ENCODE results near the gene PAM16. TPM values are rescaled to one million over a fixed set of nuclear protein-coding genes. Genes with fewer than 3 reads are reported as not detected.

The PAM16 gene
- polyA plus RNA-seq, 3 donors, result 17.0 to 35.2 (median 27.2) TPM

DNA sequence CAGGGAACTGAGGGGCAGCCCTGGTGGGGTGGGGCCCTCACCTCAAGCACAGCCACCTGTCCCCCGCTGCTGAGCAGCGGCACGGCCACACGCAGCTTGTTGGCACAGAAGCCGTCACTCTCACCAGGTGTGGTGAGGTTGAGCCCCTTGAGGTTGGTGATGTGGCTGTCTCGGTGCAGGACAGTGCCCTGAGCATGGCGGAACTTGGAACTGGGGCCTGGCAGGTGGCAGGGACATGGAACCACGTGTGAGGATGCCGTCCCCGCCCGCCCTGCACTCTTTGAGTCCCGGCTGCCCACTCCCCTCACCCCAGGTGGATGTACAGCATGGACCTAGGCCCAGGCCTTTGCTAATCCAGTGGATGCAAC is 10.8 kb upstream of the PAM16 start:
- no peak for DNase-seq (ENCODE audit: extremely low read depth in 1 of 11, low read depth in 9 of 11, low spot score in 4 of 11)

DNA sequence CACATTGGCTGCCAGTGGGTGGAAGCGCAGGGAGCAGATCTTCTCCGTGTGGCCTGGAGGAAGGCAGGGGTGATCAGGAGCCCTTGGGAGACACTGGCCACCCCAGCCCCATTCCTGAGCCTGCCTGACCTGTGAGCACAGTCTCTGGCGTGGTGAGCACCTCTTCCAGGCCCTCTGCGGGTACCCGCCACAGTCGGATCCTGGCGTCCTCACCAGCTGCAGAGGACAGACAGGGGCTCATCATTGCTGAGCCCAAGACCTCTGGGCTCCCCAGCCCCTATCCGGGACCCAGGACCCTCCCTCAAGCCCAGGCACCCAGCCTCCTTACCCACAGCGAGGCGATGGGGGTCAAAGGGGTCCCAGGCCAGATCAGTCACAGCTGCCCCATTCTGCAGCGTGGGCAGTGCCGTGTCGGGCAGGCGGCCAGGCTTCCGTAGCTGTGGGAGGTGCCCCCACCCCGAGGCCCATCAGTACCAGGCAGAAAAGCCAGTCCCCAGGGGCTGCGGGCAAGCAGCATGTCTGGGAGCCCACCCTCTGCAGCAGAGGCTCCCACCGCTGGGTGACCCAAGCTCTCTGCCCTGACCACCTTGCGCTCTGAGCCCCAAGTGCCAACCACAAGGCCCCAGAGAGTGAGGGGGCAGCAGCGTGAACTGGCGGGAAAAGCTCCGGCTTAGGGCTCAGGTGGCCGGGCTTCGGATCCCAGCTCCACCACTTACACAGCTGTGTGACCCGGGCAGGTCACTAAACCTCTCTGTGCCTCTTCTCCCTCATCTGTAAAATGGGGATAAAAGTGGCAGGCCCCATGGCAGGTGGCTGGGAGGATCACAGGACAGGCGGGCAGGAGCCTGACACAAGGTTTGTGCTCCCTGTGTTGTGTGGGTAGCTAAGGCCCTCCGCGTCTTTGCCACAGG is 10.2 kb upstream of the PAM16 start:
- DNase-seq (ENCODE audit: extremely low read depth in 1 of 11, low read depth in 9 of 11, low spot score in 4 of 11), result no peak

DNA sequence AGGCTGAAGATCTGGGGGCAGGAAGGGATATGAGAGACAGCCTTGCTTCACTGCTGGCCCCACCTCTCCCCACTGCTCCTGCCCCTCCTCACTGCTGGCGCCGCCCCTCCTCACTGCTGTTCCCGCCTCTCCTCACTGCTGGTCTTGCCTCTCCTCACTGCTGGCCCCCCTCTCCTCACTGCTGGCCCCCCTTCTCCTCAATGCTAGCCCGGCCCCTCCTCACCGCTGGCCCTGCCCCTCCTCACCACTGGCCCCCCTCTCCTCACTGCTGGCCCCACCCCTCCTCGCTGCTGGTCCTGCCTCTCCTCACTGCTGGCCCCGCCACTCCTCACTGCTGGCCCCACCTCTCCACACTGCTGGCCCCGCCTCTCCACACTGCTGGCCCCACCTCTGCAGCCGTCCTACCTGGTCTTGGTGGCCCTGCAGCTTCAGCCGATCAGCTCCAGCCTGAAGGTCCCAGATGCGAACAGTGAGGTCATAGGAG is 9.5 kb upstream of the PAM16 start:
- no peak for DNase-seq (ENCODE audit: extremely low read depth in 1 of 11, low read depth in 9 of 11, low spot score in 4 of 11)

DNA sequence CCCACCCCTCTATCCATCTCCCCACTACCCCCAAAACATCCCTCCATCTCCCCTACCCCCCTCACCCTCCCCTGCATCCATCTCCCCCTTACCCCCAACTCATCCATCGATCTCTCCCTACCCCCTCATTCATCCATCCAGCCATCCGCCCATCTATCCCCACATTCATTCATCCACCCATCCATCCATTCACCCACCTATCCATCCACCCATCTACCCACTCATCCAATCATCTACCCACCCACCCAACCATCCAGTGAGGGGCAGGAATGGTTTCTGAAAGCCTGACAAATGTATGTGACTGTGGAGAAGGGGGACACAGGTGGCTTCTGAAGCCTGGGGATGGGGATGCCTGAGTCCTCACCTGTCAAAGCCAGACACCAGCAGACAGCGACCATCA is 8.8 kb upstream of the PAM16 start:
- no peak for DNase-seq (ENCODE audit: extremely low read depth in 1 of 11, low read depth in 9 of 11, low spot score in 4 of 11)

DNA sequence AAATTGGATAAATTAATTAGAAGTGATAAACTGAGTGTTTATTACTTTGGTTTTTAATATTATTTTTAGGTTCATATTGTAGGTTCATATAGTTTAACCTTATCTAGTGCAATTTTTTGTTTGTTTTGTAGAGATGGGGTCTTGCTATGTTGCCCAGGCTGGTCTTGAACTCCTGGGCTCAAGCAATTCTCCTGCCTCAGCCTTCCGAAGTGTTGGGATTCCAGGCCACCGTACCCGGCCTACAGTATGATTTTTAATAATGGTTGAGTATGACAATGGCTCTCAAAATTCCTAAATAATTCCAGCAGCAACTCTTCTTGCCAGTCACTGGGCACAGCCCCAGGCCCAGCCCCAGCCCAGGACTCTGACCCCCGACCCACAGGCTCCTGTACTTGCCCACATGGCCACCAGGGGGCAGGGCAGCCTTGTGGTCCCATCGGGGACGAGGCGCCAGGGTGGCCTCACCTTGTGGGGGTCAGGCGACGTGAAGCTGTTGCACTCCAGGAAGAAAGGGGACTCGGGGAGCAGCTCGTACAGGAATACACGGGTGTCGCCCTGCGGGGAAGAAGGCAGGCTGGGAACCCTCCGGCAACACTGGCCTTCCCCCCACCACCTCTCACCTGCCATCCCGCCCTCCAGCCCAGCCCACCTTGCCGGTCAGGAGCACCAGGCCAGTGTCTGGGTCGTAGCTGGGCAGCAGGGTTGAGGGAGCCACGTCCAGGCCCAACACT is 7.9 kb upstream of the PAM16 start:
- DNase-seq (ENCODE audit: extremely low read depth in 1 of 11, low read depth in 9 of 11, low spot score in 4 of 11), result no peak

DNA sequence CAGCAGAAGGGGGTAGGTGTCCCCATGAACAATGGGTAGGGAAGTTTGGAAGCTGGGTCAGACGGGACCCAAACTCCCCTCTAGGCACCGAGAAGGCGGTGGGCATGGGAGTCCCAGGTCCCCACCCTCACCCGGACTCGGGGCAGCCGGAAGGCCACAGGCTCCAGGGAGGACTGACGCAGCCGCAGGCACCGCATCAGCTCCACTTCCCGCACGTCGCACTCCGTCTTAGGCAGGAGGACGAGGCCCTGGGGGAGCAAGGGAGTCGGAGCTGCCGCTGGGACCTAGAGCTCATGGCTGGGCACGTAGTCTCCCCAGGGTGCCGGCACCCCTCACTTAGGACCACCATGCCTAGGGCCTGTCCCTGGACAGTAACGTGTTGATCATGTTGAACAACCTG is 7.1 kb upstream of the PAM16 start:
- DNase-seq (ENCODE audit: extremely low read depth in 1 of 11, low read depth in 9 of 11, low spot score in 4 of 11), result no peak

DNA sequence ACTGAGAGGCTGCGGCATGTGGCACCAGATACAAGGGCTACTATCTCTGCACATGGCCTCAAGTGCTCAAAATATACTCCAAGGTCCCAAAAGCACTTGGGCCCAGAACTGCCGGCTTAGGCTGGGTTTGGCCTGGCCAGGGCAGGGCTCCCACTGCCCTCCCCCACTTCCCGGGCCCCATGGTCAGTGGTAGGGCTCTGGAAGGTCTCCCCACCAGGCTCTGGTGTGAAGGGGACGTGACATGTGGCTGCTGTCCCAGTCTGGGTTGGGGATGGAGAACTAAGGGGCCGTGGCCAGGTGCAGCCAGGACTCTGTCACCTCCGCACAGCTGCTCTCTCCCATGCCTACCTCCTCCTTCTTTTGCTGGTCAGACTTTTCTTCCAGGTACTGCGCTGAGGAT is 5.7 kb upstream of the PAM16 start:
- no peak for DNase-seq (ENCODE audit: extremely low read depth in 1 of 11, low read depth in 9 of 11, low spot score in 4 of 11)

DNA sequence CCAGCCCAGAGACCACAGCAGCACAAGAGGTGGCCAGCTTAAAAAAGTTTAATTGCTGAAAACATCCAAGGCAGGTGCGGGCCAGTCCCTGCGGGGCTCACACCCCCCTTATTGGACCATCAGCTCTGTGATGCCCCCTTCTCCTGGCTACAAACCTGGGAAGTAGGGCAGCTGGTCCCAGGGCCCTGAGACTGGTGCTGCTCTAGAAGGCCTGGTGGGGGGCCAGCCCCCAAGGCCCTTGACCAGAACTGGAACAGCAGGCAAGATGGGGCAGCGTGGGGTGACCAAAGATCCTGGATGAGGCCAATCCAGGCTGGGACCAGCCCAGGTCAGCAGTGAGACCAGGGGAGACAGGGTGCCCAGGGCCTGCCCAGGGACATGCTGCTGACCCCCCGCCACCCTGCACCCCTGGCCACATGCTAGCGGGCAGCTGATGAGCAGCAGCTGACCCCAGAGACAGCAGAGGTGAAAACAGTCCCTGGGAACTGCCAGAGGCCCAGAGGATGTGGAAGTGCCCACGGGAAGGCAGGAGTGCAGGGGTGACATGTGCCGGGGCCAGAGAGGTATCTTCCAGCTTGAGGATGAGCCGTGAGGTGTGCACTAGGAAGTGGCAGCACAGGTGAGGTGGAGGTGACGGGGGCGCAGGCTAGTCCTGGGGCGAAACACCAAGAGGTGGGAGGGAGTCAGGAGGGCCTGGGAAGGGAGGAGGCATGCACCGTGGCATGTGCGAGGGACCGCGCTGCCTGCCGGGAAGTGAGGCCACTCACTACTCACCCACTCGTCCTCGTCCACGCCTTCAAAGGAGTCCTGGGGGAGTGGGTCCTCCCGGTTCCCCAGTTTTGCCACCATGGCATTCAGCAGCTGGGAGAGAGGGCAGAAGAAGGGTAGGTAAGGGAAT is 3.6 kb upstream of the PAM16 start:
- DNase-seq (ENCODE audit: extremely low read depth in 1 of 11, low read depth in 9 of 11, low spot score in 4 of 11), result no peak

DNA sequence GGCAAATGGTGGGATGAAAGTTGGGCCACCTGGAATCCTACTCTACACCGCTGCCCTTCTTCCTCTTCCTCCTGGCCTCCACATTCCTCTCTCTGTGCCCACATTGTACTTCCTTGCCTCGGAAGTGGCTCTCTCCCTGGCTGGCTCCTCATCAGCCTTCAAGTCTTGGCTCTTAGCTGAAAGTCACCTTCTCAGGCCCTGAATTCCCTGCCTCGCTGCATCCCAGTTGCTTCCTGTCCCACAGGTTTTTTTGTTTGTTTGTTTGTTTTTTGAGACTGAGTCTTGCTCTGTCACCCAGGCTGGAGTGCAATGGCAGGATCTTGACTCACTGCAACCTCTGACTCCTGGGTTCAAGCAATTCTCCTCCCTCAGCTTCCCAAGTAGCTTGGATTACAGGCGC is 2.6 kb upstream of the PAM16 start:
- DNase-seq (ENCODE audit: extremely low read depth in 1 of 11, low read depth in 9 of 11, low spot score in 4 of 11), result no peak

DNA sequence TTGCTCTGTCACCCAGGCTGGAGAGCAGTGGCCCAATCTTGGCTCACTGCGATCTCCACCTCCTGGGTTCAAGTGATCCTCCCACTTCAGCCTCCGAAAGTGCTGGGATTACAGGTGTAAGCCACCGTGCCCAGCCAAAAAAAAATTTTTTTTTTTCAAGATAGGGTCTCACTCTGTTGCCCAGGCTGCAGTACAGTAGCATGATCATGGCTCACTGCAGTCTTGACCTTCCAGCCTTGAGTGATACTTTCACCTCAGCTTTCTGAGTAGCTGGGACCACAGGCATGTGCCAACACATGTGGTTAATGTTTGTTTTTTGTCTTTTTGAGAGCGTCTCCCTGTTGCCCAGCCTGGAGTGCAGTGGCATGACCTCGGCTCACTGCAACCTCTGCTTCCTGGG is 1.7 kb upstream of the PAM16 start:
- no peak for DNase-seq (ENCODE audit: extremely low read depth in 1 of 11, low read depth in 9 of 11, low spot score in 4 of 11)

DNA sequence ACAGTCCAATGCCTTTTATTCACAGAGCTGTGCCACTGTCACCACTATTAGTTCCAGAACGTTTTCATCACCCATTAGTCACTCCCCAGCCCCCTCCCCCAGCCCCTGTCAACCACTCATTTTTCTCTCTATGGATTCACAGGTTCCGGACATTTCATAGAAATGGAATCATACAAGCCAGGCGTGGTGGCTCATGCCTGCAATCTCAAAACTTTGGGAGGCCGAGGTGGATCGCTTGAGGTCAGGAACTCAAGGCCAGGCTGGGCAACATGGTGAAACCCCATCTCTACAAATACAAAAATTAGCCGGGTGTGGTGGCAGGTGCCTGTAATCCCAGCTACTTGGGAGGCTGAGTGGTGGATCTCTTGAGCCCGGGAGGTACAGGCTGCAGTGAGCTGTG is 759 bp upstream of the PAM16 start:
- DNase-seq (ENCODE audit: extremely low read depth in 1 of 11, low read depth in 9 of 11, low spot score in 4 of 11), result no peak

DNA sequence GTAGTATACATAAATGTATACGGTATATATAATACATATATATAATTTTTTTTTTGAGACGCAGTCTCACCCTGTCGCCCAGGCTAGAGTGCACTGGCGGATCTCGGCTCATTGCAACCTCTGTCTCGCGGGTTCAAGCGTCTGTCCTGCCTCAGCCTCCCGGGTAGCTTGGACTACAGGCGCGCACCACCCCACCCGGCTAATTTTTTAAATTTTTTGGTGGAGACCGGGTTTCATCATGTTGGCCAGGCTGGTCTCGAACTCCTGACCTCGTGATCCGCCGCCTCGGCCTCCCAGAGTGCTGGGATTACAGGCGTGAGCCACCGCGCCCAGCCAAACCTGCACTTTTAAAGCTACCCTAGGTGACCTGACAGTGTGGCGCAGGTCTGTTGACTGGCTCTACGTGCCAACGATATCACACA is 745 bp downstream of the PAM16 start:
- DNase-seq (ENCODE audit: extremely low read depth in 1 of 11, low read depth in 9 of 11, low spot score in 4 of 11), result no peak

DNA sequence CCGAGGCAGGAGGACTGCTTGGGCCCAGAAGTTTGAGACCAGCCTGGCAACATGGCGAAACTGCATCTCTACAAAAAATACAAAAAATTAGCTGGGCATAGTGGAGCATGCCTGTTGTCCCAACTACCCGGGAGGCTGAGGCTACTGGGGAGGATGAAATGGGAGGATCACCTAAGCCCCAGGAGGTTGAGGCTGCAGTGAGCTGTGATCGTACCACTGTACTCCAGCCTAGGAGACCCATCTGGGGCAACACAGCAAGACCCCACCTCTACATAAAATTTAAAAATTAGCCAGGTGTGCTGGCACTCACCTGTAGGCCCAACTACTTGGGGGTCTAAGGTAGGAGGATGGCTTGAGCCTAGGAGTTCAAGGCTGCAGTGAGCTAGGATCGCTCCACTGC is 1.8 kb downstream of the PAM16 start:
- DNase-seq (ENCODE audit: extremely low read depth in 1 of 11, low read depth in 9 of 11, low spot score in 4 of 11), result no peak

DNA sequence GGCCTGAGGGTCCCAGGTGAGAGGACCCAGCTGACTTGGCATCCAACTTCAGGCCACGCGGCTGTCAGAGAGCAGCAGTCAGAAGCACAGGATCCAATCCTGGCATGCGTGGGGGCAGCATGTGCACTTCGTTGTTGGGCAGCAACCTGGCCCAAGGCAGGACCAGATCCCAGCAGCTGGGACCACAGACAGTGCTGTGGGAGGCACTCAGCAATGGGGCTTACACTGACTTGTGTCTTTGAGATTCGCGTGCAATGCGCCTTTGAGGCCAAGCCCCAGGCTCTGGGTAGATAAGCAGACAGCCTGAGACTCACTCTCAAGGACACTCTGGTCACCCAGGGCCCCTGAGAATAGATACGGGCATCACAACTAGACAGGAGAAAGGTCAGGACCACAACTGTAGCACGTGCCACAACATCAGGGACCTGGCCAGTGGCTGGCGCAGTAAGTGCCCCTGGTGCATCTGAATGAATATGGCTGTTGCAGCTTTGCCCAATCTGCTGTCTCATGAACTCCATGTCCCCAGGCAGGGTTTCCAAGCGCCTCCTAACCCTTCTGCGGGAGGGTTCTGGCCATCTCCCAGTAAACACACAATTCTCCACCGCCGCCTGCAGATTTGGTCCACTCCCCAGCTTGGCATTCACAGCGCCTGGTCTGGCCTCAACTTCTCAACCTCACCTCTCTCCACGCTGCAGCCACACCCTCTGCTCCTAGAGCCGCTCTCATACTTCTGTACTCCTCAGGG is 3.2 kb downstream of the PAM16 start:
- no peak for DNase-seq (ENCODE audit: extremely low read depth in 1 of 11, low read depth in 9 of 11, low spot score in 4 of 11)

DNA sequence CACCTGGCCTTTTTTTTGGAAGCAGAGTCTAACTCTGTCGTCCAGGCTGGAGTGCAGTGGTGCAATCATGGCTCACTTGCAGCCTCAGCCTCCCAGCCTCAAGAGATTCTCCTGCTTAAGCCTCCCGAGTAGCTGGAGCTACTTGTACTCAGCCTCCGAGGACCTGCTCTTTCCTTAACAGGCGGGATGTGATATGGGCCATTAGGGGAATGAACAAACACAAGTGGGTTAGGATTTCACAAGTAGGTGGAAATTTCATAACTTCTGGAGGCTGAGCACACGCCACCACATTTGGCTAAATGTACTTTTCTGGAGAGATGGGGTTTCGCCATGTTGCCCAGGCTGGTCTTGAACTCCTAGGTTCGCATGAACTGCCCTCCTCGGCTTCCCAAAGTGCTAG is 4.1 kb downstream of the PAM16 start:
- no peak for DNase-seq (ENCODE audit: extremely low read depth in 1 of 11, low read depth in 9 of 11, low spot score in 4 of 11)

DNA sequence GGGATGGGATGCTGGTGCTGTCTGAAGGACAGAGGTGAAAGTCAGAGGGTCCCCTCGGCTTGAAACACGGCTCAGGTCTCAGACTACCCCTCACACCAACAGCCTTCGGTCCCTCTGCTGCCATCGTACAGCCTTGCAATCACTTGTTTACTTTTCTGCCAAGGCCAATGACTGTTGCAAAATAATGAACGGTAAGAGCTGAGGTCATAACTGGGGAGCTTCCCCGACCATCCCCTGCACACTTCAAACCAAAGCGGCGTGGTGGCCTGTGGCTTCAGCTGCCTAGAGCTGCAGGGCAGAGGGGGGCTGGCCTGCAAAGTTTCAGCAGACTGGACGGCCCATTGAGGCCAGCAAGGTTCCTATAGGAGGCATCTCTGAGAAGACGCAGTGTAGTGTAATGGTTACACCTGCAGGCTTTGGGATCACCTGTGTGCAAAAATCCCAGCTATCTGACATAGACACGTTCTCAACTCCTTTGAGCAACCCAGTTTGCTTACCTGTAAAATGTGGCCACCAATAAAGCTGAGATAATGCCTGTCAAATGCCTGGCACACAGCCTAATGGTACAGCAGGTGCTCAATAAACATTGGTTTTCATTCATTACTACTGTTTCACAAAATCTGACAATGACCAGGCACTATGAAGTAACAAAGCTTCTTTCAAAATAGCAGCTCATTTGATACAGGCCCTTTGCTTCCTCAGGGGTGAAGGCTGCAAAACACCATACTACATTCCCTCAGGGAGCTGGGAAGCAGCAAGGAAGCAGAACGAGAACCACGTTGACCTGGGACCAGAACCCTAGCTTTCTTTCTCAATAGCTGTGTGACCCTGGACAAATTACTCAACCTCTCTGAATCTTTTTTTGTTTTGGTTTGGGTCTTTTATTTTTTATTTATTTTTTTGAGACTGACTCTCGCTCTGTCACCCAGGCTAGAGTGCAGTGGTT is 5.0 kb downstream of the PAM16 start:
- no peak for DNase-seq (ENCODE audit: extremely low read depth in 1 of 11, low read depth in 9 of 11, low spot score in 4 of 11)

DNA sequence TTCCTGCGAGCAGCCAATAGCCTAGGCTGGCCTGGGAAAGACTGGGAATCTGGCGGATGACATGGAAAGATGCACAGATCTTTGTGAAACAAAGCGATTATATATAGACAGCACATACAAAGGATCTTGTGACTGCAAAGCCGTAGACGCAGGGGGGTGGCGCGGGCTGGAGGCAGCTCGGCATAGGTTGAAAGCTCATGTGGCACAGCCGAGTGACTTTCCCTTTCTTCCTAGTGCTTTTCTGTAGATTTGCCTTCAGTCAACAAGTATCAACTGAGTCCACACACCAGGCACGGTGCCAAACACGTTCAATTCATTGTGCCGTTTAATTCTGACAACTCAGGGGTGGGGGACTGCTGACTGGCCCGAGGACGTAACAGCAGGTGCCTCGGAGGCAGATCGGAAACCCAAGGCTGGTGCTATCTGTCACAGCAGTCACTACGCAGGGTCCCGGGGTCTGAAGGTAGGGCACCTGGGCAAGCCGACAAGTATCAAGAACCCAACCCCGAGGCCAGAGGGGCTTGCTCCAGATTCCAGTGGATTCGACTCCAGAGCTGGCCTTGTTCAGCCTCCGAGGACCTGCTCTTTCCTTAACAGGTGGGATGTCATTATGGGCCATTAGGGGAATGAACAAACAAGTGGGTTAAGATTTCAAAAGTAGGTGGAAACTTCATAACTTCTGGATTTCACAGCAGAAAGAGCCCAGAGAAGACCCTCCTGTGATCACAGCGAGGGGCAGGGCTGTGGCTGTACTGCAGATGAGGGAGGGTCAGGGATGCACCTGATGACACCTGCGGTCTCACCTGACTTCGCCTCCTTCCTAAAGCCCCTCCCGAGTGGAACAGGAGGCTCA is 5.9 kb downstream of the PAM16 start:
- no peak for DNase-seq (ENCODE audit: extremely low read depth in 1 of 11, low read depth in 9 of 11, low spot score in 4 of 11)

All from renal cortex interstitium (tissue), 11 donors.